ENCODE measurements around the gene FBXO31.

The FBXO31 gene

GRCh38 chr16:87361916-87362619, 21.5 kb downstream of the FBXO31 start:
- no peak for DNase-seq

GRCh38 chr16:87360862-87361610, 22.5 kb downstream of the FBXO31 start:
- no peak for DNase-seq

- no peak for DNase-seq
Measured at GRCh38 chr16:87359121-87359520, 24.5 kb downstream of the FBXO31 start.

GRCh38 chr16:87358696-87359095, 24.9 kb downstream of the FBXO31 start:
- DNase-seq: no peak

GRCh38 chr16:87358250-87358649, 25.3 kb downstream of the FBXO31 start:
- no peak for DNase-seq

- DNase-seq: no peak
Measured at GRCh38 chr16:87356491-87356853, 27.1 kb downstream of the FBXO31 start.

- no peak for DNase-seq
Measured at GRCh38 chr16:87353613-87354012, 30.0 kb downstream of the FBXO31 start.

GRCh38 chr16:87352818-87353217, 30.8 kb downstream of the FBXO31 start:
- DNase-seq: no peak

GRCh38 chr16:87351320-87351698, 32.3 kb downstream of the FBXO31 start:
- no peak for DNase-seq

GRCh38 chr16:87350681-87351319, 32.8 kb downstream of the FBXO31 start:
- no peak for DNase-seq

- DNase-seq: no peak
Measured at GRCh38 chr16:87350031-87350430, 33.5 kb downstream of the FBXO31 start.

GRCh38 chr16:87348616-87349157, 34.9 kb downstream of the FBXO31 start:
- DNase-seq: no peak

GRCh38 chr16:87347932-87348615, 35.5 kb downstream of the FBXO31 start:
- no peak for DNase-seq

- no peak for DNase-seq
Measured at GRCh38 chr16:87346517-87347060, 37.0 kb downstream of the FBXO31 start.

GRCh38 chr16:87345726-87346424, 37.7 kb downstream of the FBXO31 start:
- no peak for DNase-seq

GRCh38 chr16:87344931-87345631, 38.5 kb downstream of the FBXO31 start:
- no peak for DNase-seq

GRCh38 chr16:87344165-87344930, 39.2 kb downstream of the FBXO31 start:
- DNase-seq: no peak

- DNase-seq: no peak
Measured at GRCh38 chr16:87343753-87344050, 39.9 kb downstream of the FBXO31 start.

GRCh38 chr16:87342978-87343752, 40.4 kb downstream of the FBXO31 start:
- DNase-seq: no peak

GRCh38 chr16:87342504-87342903, 41.1 kb downstream of the FBXO31 start:
- no peak for DNase-seq

Measured in 8988T (cell line).